Measurements from ENCODE around the gene TICAM2.

Gene TICAM2

GRCh38 chr5:115545351-115545882 is 56.9 kb downstream of the TICAM2 start:
- H2AFZ ChIP-seq: peak overlapping the region; percentile 78
- H3K9ac ChIP-seq: no peak overlapping the region
- H3K36me3 ChIP-seq (ENCODE audit: control insufficient read depth, insufficient read depth, low read length): no peaks in the 10 kb centered on the region
- no peak overlapping the region for H3K4me2 ChIP-seq (ENCODE audit: low read length)
- H3K4me1 ChIP-seq: peaks cover 12% of the 10 kb centered on the region
- H3K27me3 ChIP-seq (ENCODE audit: control insufficient read depth, insufficient read depth, low read length): no peaks in the 10 kb centered on the region
- peak overlapping the region; percentile 29 for H3K27ac ChIP-seq
- H3K79me2 ChIP-seq: no peaks in the 10 kb centered on the region
- TF ChIP-seq CTCF (IDR thresholded peaks at IDR 0.05): no peak
- no peaks in the 10 kb centered on the region for H3K9me3 ChIP-seq (ENCODE audit: control insufficient read depth, low read length)
- peak overlapping the region; percentile 50 for H3K4me3 ChIP-seq (ENCODE audit: low read depth, low read length)

- Histone ChIP-seq H3K9me3 (ENCODE audit: control insufficient read depth, low read length) (no peaks in the 10 kb centered on the region), H3K4me3 (ENCODE audit: low read depth, low read length) (peak within 1 kb of the TSS; percentile 85), H3K36me3 (ENCODE audit: control insufficient read depth, insufficient read depth, low read length) (no peaks in the 10 kb centered on the region), H3K4me2 (ENCODE audit: low read length) (peak within 1 kb of the TSS; percentile 90), H3K4me1 (peaks cover 14% of the 10 kb centered on the region), H2AFZ (peak within 1 kb of the TSS; percentile 81), H3K27me3 (ENCODE audit: control insufficient read depth, insufficient read depth, low read length) (no peaks in the 10 kb centered on the region), H3K79me2 (peaks cover under 1% of the 10 kb centered on the region), H3K27ac (peak within 1 kb of the TSS; percentile 83), H3K9ac (peak within 1 kb of the TSS; percentile 16)
- TF ChIP-seq CTCF (IDR thresholded peaks at IDR 0.05): no peak
Observed at GRCh38 chr5:115544436-115545350, 57.6 kb downstream of the TICAM2 start, which contains the start of gene FEM1C. TSS of gene FEM1C (minus strand) at chr5:115544775. CDS start at chr5:115543493, 1,282 bp downstream.

GRCh38 chr5:115544043-115544435 is 58.2 kb downstream of the TICAM2 start:
- TF ChIP-seq CTCF (IDR thresholded peaks at IDR 0.05): no peak

GRCh38 chr5:115543365-115544042 is 58.8 kb downstream of the TICAM2 start:
- Histone ChIP-seq H3K27me3 (ENCODE audit: control insufficient read depth, insufficient read depth, low read length) (no peaks in the 10 kb centered on the region), H2AFZ (peak overlapping the region; percentile 81), H3K4me3 (ENCODE audit: low read depth, low read length) (peak overlapping the region; percentile 85), H3K9ac (peak overlapping the region; percentile 16), H3K9me3 (ENCODE audit: control insufficient read depth, low read length) (no peaks in the 10 kb centered on the region), H3K4me1 (peaks cover 14% of the 10 kb centered on the region), H3K79me2 (peaks cover 8% of the 10 kb centered on the region), H3K27ac (peak overlapping the region; percentile 83), H3K4me2 (ENCODE audit: low read length) (peak overlapping the region; percentile 90), H3K36me3 (ENCODE audit: control insufficient read depth, insufficient read depth, low read length) (no peaks in the 10 kb centered on the region)
- TF ChIP-seq CTCF (IDR thresholded peaks at IDR 0.05): no peak

More at GRCh38 chr5:115544043-115544435, 58.2 kb downstream of the TICAM2 start:
- H3K27me3 ChIP-seq (ENCODE audit: control insufficient read depth, insufficient read depth, low read length): no peaks in the 10 kb centered on the region
- H3K4me2 ChIP-seq (ENCODE audit: low read length): peak overlapping the region; percentile 90
- peaks cover 14% of the 10 kb centered on the region for H3K4me1 ChIP-seq
- H3K4me3 ChIP-seq (ENCODE audit: low read depth, low read length): peak overlapping the region; percentile 85
- H3K9me3 ChIP-seq (ENCODE audit: control insufficient read depth, low read length): no peaks in the 10 kb centered on the region
- peaks cover 4% of the 10 kb centered on the region for H3K79me2 ChIP-seq
- H2AFZ ChIP-seq: peak overlapping the region; percentile 81
- H3K27ac ChIP-seq: peak overlapping the region; percentile 83
- peak overlapping the region; percentile 16 for H3K9ac ChIP-seq
- no peaks in the 10 kb centered on the region for H3K36me3 ChIP-seq (ENCODE audit: control insufficient read depth, insufficient read depth, low read length)
